Measurements from ENCODE around the gene FAM174A.
"Not testable (repeated sequence)": the region's sequence is repeated elsewhere in the genome, so short reads cannot be mapped to it uniquely, and the experiment has no call there.

Gene FAM174A

DNA sequence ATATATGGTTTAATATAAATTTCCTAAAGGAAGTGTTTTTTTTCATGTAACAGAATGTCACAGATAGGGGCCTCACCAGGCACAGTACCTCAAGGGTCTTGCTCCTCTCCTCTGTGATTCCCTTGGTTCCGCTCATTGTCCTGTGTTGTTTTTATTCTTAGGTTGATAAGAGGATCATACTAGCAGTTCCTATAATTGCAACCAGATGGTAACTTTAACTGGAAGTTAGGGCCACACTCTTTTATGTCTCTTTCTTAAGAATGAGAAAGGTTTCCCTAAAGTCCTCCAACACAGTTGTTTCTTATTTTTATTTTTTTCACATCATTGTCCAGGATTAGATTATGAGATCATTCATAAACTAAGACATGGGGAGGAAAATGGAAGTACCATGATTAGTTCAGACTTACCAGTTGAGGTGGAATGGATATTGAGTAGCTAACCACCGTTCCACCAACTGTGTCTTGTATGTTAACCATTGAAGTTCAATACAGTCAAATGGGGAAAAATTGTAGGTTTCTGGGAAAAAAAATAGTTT, 41.1 kb downstream of the FAM174A start:
- DNase-seq = no peak

GRCh38 chr5:100577506-100577905, 42.3 kb downstream of the FAM174A start:
- DNase-seq = no peak

- DNase-seq = no peak
These were observed 48.9 kb downstream of the FAM174A start for GRCh38 chr5:100584069-100584468.

DNA sequence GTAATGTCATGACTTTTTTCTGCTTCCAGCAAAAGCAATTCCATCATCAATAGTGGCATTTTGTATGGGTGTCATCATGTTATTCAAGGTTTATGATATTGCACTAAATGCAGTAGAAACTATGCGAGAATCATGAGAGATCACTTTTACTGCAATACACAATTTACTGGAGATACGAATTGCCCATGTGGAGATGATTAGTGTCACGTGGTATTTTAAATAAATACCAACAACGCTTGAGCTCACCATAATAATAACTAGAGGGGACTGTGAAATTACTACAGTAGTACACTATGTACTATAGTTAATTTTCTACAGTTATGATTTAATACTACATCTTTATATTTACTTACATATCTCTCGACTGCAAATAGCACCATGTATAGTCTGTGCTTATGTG, 49.7 kb downstream of the FAM174A start:
- DNase-seq = no peak

DNA sequence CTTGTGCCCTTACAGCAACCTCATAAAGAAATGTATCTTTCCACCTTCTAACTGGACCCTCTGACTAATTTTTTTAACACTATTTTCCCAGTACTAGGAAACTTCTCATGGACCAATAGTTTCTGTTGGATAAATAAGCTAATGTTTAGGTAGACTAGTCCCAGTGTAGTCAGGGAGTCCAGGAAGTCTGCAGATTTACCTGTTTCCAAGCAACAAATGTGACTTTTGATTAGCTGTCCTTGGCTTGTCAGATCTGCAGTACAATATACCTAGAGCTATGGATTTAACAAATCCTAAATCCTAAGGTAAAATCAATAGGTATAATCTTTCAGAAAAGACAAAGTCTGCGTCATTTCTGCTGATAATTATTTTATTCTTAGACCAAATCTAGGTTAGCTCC, 55.7 kb downstream of the FAM174A start:
- DNase-seq = no peak

DNA sequence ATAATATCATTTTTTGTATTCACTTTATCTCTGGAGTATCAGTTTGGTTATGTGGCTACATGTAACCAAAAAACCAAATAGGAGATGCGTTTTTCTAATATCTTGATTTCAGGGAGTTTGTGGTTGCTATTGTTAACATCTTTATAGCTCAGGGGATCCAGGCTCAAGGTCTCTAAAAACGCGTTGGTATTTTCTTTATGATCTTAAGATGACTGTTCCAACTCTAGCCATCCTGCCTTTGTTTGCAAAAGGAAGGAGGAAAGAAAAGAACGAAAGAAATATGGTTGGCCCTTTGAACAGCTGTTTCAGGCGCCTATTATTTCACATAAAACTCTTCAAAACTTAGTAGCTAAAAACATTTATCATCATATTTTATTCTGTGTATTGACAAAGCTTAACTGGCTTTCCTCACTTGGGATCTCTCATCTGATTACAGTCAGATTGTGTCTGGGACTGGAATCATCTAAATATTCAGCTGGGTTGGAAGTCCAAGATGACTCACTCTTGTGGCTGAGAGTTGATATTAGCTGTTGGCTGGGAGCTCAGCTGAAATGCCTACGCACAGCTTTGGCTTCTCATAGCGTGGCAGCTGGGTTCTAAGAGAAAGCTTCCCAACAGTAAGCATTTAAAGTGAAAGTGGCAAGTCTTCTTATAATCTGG, 60.1 kb downstream of the FAM174A start:
- DNase-seq = no peak

DNA sequence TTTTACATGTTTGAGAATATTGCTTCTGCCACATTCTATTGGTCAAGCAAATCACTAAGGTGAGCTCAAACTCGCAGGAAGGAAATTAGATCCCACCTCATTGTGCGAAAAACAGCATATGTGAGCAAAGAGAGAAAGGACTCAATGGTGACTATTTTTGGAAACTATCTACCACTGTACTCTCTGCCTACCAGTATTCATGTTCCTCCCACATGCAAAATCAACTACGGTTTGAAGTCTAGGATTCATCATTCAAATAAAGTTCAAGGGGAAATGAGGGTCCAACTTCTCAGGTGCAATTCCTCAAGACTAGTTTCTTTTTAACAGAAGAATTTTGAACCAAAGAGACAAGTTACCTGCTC, 60.6 kb downstream of the FAM174A start:
- DNase-seq = no peak

DNA sequence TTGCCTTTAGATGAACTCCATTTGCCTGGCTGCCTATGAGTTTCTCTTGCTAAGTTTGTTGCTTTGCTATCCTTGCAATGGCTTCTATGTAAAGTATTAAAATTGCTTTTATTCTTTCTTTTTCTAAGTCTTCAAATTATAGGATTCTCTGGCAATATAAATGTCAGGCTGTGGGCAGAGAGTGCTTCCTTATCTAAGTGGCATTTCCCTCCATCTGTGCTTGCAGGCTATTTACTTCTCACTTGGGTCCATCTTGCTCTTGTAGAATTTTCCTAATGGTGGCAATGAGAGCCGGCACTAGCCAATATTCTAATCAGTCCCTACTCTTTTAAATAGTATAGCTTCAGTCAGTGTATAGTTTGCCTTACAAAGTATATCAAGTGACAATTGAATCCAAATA, 63.3 kb downstream of the FAM174A start:
- DNase-seq = no peak

DNA sequence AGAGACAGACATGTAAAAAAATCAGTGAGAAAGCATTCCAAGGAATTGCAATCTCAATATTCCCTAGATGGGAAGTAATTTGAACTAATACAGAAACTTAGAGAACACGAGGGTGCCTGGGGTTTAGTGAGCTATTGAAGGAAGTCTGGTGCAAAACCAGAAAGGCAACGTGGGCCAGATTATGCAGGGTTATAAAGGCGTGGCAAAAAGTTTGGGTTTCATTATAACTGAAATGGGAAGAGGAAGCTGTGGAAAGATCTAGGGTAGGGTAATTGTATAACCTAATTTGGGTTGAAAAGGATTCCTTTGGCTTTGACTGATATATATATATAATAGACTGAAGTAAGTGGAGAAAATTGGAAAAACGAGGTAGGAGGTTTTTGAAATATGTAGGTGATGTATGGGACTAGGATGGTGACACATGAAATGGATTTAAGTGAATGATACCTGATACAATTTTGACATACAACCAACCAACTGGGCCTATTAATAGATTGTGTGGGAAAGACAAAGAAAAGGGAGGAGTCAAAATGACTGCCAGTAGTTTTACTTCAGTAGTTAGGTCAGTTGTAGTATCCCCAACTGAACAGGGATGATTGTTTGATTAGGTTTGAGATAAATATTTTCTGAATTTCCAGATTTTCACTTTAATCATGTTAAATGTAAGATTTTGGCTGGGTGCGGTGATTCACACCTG, 65.3 kb downstream of the FAM174A start:
- no peak for DNase-seq

- DNase-seq = no peak
These were observed 68.0 kb downstream of the FAM174A start for GRCh38 chr5:100603141-100603540.

DNA sequence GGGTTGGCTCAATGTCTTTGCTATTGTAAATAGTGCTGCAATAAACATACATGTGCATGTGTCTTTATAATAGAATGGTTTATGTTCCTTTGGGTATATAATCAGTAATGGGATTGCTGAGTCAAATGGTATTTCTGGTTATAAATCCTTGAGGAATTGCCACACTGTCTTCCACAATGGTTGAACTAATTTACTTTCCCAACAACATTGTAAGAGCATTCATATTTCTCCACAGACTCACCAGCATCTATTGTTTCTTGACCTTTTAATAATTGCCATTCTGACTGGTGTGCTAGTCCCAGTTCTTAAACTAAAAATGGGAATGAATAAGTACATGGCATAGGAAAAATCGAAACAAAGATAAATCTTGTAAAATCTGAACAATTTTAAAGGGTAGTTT, 68.8 kb downstream of the FAM174A start:
- not testable (repeated sequence) for DNase-seq

GRCh38 chr5:100609594-100609993, 74.4 kb downstream of the FAM174A start:
- DNase-seq = no peak

DNA sequence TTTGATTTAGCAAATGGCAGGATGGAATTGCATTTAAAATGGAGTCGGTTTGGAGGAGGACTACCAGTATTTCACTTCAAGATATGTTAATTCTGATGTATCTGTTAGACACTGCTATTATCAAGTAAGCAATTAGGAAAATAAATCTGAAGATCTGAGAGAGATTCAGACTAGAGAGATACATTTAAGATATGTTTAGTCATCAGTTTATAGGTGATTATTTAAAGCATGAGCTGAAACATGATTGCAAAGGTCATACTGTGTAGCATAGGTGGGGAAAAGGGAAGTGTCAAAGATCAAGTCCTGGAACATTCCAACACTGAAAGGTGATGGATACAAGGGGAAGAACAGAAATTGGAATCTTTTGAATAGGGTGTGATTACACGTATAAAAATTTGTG, 79.1 kb downstream of the FAM174A start:
- no peak for DNase-seq

DNA sequence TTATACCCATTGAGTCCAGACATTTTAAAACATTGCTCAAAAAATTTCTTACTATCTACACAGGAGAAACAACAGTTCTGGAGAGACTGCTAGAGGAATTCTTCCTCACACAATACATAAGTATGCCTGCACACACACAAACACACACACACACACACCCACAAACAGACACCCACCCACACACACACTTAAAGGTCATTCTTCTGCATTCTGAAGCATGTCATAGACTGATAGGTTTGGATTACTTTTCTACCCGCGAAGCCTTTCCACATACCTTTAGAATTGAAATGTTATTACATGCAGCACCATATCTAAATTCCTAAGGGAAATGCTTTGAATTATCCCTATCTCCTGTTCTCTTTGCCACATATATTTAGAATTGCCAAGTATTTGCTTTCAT, 80.2 kb downstream of the FAM174A start:
- no peak for DNase-seq

- DNase-seq = no peak
These were observed 81.1 kb downstream of the FAM174A start for GRCh38 chr5:100616291-100616690.

GRCh38 chr5:100616981-100617380, 81.8 kb downstream of the FAM174A start:
- no peak for DNase-seq

DNA sequence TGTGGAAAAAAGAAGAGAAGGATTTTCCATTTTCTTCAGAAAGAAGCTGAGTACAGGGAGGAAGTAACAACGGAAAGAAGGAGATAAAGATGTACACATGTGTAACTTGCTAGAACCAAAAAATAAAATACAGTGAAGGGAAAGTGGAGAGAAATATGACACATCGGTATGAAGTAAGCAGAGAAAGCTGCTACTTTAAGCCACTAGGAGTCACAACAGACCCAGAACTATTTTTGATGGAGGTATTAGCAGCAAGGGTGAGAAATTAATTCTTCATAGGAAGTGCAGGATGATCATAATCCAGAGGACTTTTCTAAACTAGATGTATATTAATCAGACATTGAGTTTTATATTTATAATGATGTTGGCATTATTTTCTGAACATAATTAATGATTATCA, 88.5 kb downstream of the FAM174A start:
- no peak for DNase-seq

DNA sequence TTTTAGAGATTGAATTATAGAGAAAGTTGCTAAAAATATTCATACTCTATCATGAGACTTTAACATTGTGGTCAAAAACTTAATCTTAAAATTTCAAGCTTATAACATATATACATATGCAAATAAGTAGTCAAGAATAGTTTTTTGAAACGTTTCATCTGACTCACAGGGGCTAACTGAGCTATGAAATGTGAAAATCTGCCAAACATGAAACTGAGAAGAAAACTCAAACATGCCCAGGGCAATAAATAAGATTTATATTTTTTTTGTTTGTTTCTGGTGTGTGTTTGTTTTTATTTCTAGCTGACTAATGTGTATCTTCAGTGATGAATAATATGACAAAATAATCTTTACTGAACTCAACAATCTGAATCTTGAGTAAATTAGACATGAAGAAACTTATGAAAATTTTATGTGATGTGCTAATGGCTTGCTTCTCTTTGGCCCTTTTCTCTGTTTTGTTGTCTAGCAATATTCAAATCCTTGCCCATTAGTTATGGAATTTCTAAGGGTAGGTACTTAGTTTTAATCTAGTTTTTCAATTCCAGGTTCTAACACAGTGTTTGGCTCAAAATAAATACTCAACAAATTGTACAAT, 99.9 kb downstream of the FAM174A start:
- no peak for DNase-seq

Measured in CD4-positive, alpha-beta T cell treated with Interleukin-15 for 1 hour (primary cell).